Measurements from ENCODE around the gene RAD21L1.
"Not testable (repeated sequence)": the region's sequence is repeated elsewhere in the genome, so short reads cannot be mapped to it uniquely, and the experiment has no call there.

Gene RAD21L1

DNA sequence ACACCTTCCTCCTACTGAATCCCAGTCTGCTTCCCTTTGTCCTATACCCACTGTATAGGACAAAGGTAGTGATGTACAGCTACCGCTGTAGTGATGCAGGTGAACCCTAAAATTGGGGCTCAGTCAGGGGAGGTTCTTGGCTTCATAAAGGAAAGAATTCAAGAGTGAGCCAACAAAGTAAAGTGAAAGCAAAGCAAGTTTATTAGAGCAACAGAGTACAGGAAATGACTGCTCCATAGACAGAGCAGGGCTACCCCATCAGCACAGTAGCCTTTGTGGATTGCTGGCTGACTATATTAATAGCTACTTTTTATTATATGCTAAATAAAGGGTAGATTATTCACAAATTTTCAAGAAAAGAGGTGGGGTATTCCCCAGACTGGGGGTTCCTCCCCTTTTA is 25.9 kb upstream of the RAD21L1 start:
- DNase-seq (ENCODE audit: low spot score) = no peak

DNA sequence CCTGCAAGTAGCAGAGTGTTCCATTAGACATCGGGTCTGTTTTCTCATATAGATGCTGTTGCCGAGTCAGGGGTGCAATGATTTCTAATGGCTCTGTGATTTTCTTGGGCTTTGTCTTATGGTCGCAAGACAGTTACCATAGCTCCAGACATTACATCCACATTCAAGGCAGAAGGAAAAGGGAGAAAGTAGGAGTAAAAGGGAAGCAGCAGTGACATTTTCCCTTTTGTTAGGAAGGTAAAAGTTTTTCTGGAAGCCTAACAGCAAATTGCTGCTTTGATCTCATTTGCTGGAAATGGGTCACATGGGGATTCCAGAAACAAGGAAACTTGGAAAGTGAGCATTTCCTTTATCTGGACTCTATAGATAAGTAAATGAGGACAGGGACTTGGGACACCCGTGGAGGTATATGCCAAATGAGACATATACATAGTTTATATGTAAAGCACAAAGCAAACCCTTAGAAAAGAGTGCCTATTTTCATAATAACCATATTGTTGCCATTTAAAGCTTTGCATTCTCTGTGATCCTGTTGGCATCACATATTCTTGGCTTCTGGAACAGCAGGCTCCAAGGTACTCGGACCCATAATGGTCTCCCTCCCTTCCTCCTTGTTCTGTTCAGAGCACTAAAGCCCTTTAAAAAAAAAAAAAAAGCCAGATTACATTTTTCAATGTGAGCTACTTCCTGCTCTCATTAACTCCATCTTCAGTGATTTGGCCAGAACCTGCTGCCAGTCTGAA is 22.9 kb upstream of the RAD21L1 start, which contains the start of gene C20orf202:
TSS of gene C20orf202 (plus strand) at position 693 of the 743 bp plus-strand sequence. CDS start 132 bp downstream, outside the sequence.
- DNase-seq (ENCODE audit: low spot score) = no peak

- no peak for DNase-seq (ENCODE audit: low spot score)
Measured at GRCh38 chr20:1203630-1204029, 22.2 kb upstream of the RAD21L1 start.

GRCh38 chr20:1204113-1204512 is 21.7 kb upstream of the RAD21L1 start:
- no peak for DNase-seq (ENCODE audit: low spot score)

GRCh38 chr20:1204576-1204975 is 21.3 kb upstream of the RAD21L1 start:
- no peak for DNase-seq (ENCODE audit: low spot score)

GRCh38 chr20:1205802-1206201 is 20.0 kb upstream of the RAD21L1 start:
- DNase-seq (ENCODE audit: low spot score) = no peak

DNA sequence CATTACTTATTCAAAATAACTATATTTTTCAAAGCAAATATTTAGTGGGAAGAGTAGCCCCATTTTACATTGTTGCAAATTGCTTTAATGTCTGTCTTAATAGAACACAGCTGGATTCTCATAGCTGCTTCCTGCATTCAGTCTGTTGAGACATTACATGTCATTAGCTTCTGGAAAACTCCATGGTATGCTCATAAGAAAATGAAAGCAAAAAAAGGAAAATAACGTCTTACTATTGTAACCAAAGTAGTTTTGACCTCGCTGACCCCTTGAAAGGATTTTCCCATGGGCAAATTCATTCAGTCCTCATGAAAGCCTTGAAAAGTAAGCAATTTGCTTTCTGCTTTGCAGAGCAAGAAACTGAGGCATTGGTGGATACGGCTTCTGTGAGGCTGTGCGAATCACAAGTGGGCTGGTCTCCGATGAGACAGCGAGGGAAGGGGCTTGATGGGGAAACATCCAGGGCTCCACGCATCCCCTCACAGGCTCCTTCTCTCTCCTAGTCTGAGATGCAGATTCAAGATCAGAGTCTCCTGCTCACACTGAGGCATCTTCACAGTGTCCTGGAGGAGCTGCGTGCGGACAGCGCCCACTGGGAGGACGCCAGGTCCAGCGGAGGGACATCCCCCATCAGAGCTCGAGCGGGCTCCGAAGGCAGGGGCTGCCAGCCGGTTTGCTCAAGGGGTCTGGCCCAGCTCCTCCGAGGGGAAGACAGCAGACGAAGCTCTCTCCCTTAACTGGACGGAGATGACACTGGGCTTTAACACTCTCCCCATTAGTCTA is 19.3 kb upstream of the RAD21L1 start:
- DNase-seq (ENCODE audit: low spot score) = no peak

- DNase-seq (ENCODE audit: low spot score) = no peak
Measured at GRCh38 chr20:1207293-1207878, 18.5 kb upstream of the RAD21L1 start.

- DNase-seq (ENCODE audit: low spot score) = no peak
Measured at GRCh38 chr20:1209447-1210387, 16.1 kb upstream of the RAD21L1 start.

DNA sequence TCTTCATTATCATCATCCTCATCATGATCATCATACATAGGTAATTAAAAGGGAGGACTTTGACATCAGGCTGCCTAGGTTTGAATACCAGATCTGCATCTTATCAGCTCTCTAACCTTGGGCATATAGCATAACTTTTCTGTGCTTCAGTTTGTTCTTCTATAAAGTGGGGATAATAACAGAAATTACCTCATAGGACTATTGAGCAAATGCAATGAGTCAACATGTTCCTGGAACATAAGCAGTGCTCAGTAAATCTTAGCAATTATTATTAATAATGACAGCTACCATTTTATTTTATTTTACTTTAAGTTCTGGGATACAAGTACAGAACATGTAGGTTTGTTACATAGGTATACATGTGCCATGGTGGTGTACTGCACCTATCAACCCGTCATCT is 15.3 kb upstream of the RAD21L1 start:
- DNase-seq (ENCODE audit: low spot score) = no peak

- DNase-seq (ENCODE audit: low spot score) = no peak
Measured at GRCh38 chr20:1212023-1212422, 13.8 kb upstream of the RAD21L1 start.

GRCh38 chr20:1212607-1213396 is 13.0 kb upstream of the RAD21L1 start:
- peak; percentile 71 for DNase-seq (ENCODE audit: low spot score)

DNA sequence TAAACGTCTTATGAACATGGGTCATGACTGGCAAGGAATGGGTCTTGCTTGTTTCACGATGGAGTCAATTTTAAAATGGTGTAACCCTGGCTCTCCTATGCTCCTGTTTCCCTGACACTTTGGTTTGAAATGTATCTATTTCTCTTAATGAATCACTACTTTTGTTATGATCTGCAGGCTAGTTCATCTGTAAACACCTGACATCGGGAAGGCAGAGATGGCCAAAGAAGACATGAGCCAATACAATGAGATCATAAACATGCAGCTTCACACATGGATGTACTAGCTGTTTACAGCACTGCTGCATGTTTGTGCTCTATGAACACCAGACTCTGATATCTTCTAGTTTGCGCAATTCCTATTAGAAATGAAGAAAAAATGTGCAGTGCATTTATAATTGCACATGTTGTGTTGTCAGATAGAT is 11.0 kb upstream of the RAD21L1 start:
- no peak for DNase-seq (ENCODE audit: low spot score)

DNA sequence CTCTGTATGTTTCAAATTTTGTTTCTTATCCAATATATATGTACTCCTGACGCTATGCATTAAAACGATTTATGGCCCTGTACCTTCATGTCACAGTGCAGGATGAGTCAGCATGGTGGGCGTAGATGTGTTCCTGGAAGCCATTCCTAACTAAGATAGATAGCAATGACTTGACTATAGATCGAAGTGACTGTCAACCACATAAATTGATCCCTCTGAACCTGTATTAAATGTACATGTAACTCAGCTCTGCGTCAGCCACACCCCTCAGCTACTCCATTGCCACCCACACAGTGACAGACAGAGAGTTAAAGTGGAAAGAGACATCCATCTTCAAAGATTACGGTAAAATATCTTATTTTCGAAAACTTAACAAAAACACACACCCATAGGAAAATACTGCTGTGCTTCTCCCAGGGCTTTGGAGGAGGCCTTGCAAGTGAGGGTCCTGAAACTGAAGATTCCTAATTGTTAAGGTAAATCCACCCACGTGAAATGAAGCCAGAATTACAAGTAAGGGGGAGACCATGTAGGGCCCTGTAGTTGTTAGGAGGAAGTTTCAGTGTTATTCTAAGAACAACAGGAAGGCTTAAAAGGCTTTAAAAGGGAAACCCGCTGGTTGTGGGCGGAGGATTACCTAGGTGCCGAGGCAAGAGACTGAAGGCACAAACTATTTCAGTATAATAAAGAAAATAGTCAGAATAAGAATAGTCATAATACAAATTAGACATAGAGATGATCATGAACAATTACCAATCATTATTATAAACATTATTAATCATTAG is 10.3 kb upstream of the RAD21L1 start:
- DNase-seq (ENCODE audit: low spot score) = no peak

GRCh38 chr20:1216527-1217427 is 9.1 kb upstream of the RAD21L1 start:
- DNase-seq (ENCODE audit: low spot score) = not testable (repeated sequence)

GRCh38 chr20:1222750-1223149 is 3.1 kb upstream of the RAD21L1 start:
- not testable (repeated sequence) for DNase-seq (ENCODE audit: low spot score)

GRCh38 chr20:1224205-1224890 is 1.5 kb upstream of the RAD21L1 start:
- DNase-seq (ENCODE audit: low spot score) = no peak

- DNase-seq (ENCODE audit: low spot score) = no peak
Measured at GRCh38 chr20:1225263-1225782, 521 bp upstream of the RAD21L1 start.

Measured in LoVo (cell line).